GM18873 (cell line): ENCODE results near the gene RRP1B.
"Not testable (repeated sequence)": the region's sequence is repeated elsewhere in the genome, so short reads cannot be mapped to it uniquely, and the experiment has no call there.

Experiments
- ATAC-seq: cut with Tn5 transposase; IDR thresholded peaks from one replicate; pipeline ENCODE4 v1.9.1; 2021; ENCODE audit warnings: mild to moderate bottlenecking, moderate library complexity, moderate number of reproducible peaks; ENCODE audit not compliant: unreplicated experiment, low FRiP score

Gene RRP1B

DNA sequence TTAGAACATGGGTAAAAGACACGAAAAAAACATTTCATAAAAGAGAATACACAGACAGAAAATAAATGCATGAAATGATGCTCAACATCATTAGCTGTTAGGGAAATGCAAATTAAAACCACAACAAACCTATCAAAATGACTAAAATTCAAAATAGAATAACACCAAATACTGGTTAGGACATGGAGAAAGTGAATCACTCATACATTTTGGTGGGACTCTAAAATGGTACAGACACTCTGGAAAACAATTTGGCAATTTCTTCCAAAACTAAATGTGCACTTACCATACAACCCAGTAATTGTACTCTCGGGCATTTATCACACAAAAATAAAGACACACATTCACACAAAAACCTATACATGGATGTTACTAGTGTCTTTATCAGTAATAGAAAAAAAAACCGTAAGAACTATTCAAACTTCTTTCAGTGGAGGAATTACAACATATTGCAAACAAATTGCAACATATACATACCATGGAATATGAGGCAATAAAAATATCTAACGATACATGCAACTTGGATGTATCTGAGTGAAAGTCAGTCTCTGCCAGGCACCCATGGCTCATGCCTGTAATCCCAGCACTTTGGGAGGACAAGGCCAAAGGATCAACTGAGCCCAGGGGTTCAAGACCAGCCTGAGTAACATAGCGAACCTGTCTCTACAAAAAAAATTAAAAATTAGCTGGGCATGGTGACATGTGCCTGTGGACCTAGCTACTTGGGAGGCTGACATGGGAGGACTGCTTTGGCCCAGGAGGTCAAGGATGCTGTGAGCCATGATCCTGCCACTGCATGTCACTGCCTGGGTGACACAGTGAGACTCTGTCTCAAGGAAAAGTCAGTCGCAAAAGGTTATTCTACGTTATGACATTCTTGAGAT, 19.6 kb upstream of the RRP1B start:
- no peak for ATAC-seq

DNA sequence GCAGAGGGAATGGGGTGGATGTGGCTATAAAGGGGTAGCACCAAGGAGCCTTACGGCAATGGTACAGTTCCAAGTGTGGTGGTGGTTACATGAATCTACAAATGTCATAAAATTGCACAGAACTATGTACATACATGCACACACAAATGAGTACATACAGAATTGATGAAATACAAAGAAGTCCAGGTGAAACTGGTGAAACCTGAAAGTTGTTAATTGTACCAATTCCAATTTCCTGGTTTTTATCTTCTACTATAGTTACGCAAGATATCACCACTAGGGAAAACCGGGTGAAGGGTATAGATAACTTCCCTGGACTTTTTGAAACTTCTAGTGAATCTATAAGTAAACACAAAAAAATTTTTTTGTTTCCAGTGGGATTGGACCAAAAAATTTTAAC, 19.0 kb upstream of the RRP1B start:
- ATAC-seq = no peak

DNA sequence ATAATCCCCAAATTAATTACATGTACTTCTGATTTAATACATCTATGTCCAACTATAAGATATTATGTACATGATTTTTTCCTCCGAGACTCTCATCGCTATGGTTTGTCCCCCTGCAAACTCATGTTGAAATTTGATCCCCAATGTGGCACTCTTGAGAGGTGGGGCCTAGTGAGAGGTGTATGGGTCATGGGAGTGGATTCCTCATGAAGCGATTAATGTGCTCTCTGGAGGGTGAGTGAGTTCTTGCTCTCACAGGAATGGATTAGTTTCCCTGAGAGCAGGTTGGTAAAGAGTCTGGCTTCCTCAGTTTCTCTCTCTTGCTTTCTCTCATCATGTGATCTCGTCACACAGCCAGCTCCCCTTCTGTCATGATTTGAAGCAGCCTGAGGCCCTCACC, 16.2 kb upstream of the RRP1B start:
- ATAC-seq = no peak

DNA sequence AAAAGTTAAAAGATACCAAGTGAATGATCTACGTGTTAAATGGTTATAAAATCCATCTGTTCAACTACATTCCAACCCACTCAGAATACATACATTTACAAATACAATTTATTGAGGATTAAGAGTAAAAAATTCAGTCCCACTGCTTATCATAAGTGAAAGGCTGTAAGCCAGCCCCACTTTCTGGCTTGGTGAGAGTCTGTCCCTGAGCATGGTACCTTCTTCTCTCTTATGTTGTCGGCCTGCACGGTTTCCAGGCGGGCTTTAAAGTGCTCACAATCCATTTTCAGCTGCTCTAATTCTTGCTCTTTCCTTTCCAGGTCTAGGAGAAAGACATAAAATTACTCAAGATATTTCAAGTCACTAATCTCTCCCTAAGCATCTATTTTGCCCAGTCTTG, 15.3 kb upstream of the RRP1B start:
- no peak for ATAC-seq

DNA sequence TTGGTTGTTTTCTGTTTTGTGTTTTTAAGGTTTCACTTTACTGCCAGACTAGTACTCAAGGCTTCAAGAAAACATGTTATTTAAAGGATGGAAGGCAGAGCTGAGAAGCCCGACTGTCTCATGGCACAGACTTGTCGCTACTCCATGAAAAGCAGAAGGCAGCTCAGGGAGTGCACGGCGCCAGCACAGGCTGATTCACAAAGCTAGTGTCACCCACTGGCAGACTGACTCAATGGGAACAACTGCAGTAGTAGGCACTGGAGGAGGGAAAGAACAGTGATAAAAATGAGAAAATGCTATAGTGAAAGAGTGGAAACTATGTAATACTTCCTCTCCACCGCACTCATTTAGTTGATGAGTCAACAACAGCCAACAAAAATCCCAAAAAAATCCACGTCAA, 14.8 kb upstream of the RRP1B start:
- no peak for ATAC-seq

DNA sequence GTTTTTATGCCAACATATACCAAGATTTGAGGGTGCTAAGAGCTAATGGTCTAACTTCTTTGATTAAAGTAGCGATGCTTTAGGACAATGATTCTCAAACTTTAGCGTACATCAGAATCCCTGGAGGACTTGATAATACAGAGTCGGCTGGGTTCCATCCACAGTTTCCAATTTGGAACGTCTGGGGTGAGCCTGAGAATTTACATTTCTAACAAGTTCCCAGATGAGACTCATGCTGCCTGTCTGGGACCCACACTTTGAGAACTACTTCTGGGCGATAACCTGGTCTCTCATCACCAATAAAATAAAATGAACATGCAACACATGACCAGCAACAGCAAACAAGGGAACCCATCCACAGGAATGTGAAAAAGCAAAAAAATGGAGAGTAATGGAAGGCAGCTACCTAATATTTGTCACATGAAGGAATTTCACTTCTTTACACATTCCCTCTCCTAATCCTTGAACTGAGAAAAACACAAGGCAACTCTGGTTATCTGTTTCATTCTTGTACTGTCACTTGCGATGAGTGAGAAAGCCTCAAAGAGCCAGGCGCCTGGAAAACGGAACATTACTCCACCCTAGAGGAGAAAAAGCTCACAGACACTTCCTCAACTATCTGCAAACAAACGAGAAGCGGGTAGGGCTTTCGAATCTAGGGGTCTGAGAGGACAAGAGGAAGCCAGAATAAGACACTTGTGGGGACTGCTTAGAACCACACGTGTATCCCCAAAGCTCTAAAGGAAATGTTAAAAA, 14.0 kb upstream of the RRP1B start:
- ATAC-seq = no peak

DNA sequence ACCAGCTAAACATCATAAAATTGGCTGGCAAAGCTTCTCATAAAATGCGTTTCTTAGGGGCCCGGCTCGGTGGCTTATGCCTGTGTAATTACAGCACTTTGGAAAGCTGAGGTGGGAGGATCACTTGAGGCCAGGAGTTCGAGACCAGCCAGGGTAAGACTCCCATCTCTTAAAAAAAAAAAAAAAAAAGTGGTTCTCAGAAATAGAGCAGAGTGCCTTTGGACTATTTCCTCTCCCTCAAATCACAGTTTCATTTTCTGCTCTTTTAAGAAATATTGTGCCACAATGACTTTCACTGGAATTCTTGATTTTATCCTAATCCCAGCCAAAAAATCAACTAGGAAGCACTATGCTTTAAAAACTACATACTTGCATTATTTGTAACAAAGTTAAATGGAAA, 13.4 kb upstream of the RRP1B start:
- ATAC-seq = no peak

DNA sequence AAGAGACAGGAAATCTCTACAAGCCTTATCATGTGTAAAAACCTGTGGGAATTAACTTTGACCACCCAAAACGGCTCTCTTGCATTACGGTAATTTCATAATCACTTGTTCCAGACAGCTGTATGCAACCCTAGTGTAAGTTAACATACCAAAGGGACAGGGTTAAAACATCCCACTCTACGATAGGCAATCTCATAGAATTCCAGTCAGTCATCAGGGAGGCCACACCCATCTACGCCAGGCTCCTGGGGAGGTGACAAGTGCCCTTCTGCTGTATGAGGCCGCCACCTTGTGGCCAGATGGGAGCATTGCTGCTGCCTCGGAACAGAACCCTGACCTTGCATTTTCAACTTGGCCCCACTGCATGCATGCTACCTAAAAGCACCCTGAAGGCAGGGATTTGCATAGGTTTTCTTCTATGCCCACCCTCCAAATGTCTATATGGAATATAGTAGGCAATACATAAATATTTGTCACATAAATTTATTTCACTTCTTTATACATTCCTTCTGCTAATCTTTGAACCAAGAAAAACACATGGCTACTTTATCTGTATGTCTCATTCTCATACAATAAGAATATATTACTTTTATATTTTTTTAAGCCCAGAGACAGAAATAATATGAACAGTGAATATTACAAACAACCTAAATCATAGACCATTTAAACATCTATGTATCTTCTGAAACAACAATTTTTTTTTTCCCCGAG, 12.7 kb upstream of the RRP1B start:
- peak; percentile 58 for ATAC-seq

DNA sequence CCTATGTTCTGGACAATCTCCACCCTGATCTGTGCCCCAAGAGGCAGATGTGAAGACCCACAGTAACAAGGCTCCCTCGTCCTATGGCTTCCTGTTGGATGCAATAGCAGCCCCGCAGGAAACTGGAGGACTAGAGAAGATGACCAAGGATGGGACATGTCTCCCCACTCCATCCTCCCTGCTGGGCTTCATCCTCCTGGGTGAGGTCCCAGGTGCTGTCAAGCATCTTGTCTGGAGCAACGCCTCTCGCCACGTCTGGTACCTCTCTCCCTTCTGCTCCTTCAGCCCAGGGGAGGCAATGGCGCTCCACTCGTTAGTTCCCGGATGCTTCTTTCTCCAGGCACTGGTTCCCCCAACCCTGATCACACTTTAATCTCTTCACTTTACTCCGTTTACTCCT, 11.2 kb upstream of the RRP1B start:
- no peak for ATAC-seq

DNA sequence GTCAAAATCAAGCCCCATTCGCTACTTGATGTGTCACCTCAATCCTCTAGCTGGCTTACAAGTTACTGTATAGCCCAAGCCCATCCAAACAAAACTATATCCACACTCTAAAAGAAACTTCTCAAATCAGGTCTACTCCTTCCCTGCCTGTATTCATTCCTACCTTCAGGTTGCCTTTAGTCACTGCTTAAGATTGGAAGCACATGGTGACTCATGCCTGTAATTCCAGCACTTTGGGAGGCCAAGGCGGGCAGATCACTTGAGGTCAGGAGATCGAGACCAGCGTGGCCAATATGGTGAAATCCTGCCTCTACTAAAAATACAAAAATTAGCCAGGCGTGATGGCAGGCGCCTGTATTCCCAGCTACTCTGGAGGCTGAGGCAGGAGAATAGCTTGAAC, 7.4 kb upstream of the RRP1B start:
- ATAC-seq = not testable (repeated sequence)

DNA sequence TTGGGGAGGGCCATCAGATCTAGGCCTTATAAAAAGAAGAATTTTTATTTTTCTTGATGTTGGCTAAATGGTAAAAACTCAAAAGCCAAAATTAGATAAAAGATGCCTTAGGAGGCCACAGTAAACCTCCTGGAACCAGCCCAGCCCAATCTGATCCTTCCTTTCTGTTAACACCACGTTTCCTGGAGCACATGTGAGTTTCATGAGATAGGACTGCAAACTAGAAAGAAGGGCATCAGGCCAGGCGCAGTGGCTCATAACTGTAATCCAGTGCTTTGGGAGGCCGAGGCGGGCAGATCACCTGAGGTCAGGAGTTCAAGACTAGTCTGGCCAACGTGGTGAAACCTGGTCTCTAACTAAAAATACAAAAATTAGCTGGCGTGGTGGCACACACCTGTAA, 6.7 kb upstream of the RRP1B start:
- no peak for ATAC-seq

DNA sequence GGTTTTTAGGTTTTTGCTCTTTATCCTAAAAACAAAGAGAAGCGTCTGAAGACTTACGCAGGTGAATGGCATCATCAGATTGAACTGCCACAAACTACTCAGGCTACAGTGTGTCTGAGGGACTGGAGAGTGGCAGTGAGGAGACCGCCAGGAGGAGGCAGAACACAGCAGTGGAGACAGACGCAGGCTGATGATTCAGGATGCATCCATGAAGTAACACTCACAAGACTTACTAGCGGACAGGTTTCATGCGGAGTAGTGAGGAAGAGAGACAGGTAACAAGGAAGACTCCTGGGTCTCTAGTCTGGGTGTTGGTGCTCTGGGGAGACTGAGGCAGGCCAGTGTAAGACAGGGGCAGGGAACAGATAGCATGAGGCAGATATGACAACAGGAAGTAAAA, 5.7 kb upstream of the RRP1B start:
- ATAC-seq = no peak

DNA sequence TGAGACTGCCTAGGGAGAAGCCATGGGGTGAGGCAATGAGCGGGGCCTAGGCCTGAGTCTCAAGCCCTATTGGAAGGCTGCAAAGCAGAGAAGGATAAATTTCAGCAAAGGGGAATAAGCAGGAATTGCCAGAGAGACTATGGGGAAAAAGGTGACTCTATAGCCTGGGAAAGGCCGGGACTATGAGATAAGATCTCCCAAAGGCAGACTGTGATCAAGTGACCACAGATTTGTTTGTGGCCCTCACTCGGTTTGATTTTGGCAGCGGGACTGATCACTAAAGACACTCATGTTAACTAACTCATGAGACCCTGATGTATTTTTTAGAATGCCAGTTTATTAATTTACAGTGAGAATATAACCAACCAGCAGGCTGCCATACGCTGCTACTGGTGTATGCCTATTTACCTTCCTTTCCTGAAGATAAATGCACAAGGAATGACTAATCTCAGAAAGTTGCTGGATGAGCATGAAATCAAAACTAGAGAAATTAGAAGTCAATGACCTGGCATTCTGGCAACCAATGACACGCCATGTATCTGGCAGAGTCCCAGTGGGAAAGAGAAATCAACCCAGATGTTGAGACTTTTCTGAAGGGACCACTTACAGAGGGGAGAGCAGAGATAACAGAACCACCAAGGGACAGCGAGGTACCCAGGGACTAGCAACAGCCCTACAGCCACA, 4.4 kb upstream of the RRP1B start:
- ATAC-seq = no peak

DNA sequence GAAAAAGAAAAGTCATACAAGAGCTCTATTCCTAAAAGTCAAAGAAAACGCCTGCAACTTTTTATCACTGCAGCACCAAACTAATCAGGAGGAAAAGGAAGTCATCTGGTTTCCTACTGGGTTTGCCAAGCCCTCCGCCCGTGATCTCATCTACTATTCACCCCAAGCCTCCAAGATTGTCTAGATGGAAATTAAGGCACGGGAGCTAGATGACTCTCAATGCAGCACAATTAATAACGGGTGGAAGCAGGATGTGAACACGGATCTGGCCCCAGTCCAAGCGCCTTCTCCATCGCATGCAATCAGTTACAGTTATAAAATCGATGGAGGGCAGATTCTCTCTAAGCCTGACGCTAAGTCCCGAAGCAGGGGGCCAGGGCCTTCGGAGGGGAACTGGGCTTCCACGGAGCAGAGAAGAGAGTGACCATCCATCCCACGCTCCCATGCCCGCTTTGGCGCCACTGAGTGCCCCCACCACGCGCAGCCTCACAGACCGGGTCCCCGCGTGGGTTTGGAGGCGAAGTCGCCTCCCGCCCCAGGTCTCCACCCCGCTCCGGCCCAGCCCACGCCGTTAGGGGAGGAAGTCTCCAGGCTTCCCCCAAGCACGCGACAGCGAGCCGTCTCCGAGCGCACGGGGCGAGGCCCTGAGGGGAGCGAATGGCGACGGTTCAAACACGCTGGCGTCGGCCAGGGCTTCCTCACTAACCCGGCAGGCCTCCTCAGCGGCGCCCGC, 1.8 kb upstream of the RRP1B start:
- no peak for ATAC-seq

DNA sequence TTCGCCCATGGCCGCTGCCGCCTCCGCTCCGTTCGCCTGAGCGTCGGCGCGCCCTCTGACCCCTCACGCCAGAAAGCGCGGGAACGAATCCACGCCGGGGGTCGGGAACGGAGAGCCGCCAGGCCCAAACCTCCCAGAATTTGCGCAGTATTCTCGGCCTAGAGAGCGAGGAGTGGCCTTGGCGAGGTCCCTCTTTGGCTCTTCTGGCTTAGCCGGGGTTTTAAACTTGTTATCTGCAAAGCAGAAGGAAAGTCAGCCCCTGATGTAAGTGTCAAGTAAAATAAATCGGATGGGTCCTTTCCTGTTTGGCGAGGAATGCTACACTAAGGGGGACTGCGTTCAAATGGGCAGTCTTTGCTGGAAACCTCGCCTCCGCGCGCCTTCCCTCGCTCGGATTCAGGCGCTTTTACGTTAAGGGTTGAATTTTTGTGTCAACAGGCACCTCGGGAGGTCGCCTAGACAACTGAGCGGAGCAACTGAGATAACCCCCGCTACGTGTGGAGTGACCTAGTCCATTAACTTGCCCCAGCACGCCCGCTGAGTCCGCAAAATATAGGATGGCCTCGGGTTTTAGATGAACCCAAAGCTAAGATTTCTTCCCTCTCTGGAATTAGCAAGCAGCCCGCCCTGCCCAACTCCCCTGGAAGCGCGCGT, 1.1 kb upstream of the RRP1B start:
- no peak for ATAC-seq

DNA sequence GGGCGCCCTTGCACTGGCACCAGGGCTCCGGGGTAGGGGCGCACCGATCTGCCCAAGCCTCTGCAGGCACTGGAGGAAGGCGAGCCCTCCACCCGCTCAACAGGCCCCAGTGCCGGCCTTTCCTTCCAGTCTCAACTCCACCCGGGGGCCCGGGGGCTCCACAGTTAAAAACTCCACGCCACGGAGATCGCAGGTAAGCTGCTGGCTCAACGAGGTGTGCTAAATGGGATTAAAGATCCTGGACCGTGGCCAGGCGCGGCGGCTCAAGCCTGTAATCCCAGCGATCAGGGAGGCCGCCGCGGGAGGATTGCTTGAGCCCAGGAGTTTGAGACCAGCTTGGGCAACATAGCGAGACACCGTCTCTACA, 608 bp upstream of the RRP1B start:
- no peak for ATAC-seq

DNA sequence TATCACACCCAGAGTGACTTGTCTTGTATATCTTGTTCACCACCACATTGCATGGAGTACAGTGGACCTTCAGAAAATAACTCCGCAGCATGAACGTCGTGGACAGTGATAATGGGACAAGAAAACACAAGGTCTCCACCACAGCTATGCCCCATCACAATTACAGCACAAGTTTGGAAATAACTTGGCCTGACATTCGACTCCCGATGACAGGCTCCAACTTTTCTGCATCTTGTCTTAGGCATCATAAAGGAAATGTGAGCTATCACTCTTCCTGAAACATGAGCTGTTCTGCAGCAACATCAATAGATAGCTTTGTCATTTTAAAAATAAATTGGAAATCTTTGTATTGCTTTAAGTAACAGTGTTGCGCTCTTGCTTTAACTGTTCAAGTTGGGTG, 2.9 kb downstream of the RRP1B start:
- no peak for ATAC-seq

DNA sequence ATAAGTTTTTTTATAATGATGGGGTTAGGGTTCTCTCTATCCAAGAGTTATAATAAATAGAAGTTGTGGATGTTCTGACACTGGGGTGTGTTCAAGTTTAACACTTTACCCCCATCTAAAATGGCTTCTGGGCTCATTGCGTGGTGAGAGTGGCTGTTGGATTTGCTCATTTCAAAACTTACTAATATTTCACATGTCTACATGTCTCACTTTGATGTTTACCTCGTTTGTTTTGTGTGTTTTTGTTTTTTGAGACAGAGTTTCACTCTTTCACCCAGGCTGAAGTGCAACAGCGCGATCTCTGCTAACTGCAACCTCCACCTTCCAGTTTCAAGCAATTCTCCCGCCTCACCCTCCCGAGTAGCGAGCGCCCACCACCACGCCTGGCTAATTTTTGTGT, 3.7 kb downstream of the RRP1B start:
- no peak for ATAC-seq

DNA sequence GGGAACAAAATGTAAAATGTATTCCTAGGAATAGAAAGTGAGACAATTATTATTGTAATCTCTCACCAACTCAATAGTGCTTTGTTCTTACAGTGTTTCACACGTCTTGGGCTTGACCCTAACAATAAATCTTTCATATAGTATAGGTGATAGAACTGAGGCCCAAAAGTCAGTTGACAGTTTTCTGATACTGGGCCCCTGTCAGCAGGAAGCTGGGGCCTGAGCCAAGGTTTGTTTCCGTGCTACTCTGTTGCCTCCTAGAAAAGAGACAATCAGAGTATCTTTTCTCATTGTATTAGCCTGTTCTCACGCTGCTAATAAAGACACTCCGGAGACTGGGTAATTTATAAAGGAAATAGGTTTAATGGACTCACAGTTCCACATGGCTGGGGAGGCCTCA, 5.0 kb downstream of the RRP1B start:
- ATAC-seq = no peak

DNA sequence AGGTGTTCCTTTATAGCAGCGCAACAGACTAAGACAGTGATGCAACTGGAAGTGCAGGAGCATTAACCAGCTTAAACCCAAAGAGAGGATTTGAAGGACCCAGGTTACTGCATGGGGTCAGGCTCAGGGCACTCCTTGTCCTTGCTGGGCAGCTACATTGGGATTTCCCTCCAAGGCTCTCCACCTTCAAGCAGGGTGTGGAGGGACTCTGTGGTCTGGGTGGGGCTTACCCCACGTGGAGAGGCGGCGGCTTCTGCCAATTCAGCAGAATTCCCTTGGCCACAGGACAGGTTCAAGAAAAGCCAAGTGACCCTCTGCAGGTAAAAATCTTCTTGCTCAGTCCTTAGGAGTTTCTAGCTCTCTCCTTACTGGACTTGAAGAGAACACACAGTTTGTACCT, 6.5 kb downstream of the RRP1B start:
- no peak for ATAC-seq
